IMR-90 (cell line): ENCODE measurements around the gene MT1X. TPM values are rescaled to one million over a fixed set of nuclear protein-coding genes. Genes with fewer than 3 reads are reported as not detected.

ENCODE experiments used
- ATAC-seq: fragments of 200-7000 bp; cut with Tn5 transposase; 2 replicates; pipeline ENCODE4 v1.9.1; 2020; ENCODE audit warnings: low read depth, mild to moderate bottlenecking, moderate library complexity
- BruUV-seq: library from RNA; stranded (reverse); fragments of 400-500 nt; replicated peaks from 2 replicates; lab custom pipeline; 2021; lab: Mats Ljungman, UMichigan
- CTCF ChIA-PET: fragments of 300-600 bp; formaldehyde crosslinking; extraction: SDS; loops from one replicate; lab custom pipeline; 2021; ENCODE audit warnings: antibody characterized with exemption; lab: Yijun Ruan, JAX
- POLR2A ChIA-PET: fragments of 300-600 bp; sonication (Branson Sonifier 250); formaldehyde crosslinking; loops from one replicate; lab custom pipeline; 2022; ENCODE audit warnings: antibody characterized with exemption; ENCODE audit not compliant: unreplicated experiment; lab: Charles Lee
- DNase-seq: peaks from one replicate; pipeline ENCODE4 v3.0.0; 2013
- H2AFZ ChIP-seq: replicated peaks from 2 replicates; pipeline ENCODE3; 2013; ENCODE audit warnings: low read length, mild to moderate bottlenecking; ENCODE audit not compliant: poor library complexity
- H2AK5ac ChIP-seq: 2 replicates; pipeline ENCODE4 v1.6.1; 2013; ENCODE audit warnings: low read depth, low read length, inconsistent platforms
- H2AK9ac ChIP-seq: replicated peaks from 2 replicates; pipeline ENCODE3; 2013; ENCODE audit warnings: mild to moderate bottlenecking, low read depth, low read length, moderate library complexity; ENCODE audit not compliant: poor library complexity
- H2BK120ac ChIP-seq: 2 replicates; pipeline ENCODE4 v1.6.1; 2013; ENCODE audit warnings: low read depth, low read length, inconsistent platforms
- H2BK15ac ChIP-seq: 3 replicates; pipeline ENCODE4 v1.6.1; 2013; ENCODE audit warnings: low read depth, low read length, inconsistent platforms
- H2BK20ac ChIP-seq: 2 replicates; pipeline ENCODE4 v1.6.1; 2013; ENCODE audit warnings: low read depth, mild to moderate bottlenecking, inconsistent platforms, low read length, moderate library complexity
- H2BK5ac ChIP-seq: 2 replicates; pipeline ENCODE4 v1.6.1; 2013; ENCODE audit warnings: mild to moderate bottlenecking, low read depth, low read length, inconsistent platforms; ENCODE audit not compliant: poor library complexity, severe bottlenecking
- H3K14ac ChIP-seq: replicated peaks from 2 replicates; pipeline ENCODE4 v1.6.1; 2013; ENCODE audit warnings: low read depth, low read length, inconsistent platforms
- H3K18ac ChIP-seq: 2 replicates; pipeline ENCODE4 v1.6.1; 2013; ENCODE audit warnings: low read depth, low read length, control low read depth
- H3K23ac ChIP-seq: 2 replicates; pipeline ENCODE4 v1.6.1; 2013; ENCODE audit warnings: low read depth, low read length, inconsistent platforms
- H3K27ac ChIP-seq: 2 replicates; pipeline ENCODE4 v1.5.1; 2013; ENCODE audit warnings: mild to moderate bottlenecking, control low read depth, low read length; ENCODE audit not compliant: insufficient read depth
- H3K27me3 ChIP-seq: 2 replicates; pipeline ENCODE4 v1.6.1; 2013; ENCODE audit warnings: low read length; ENCODE audit not compliant: control insufficient read depth, insufficient read depth
- H3K36me3 ChIP-seq: 2 replicates; pipeline ENCODE4 v1.6.1; 2013; ENCODE audit warnings: low read length, mixed read lengths; ENCODE audit not compliant: control insufficient read depth, insufficient read depth
- H3K4ac ChIP-seq: 2 replicates; pipeline ENCODE4 v1.6.1; 2013; ENCODE audit warnings: low read depth, low read length, inconsistent platforms
- H3K4me1 ChIP-seq: 2 replicates; pipeline ENCODE4 v1.6.1; 2013; ENCODE audit warnings: low read length, mixed read lengths; ENCODE audit not compliant: control insufficient read depth, insufficient read depth
- H3K4me2 ChIP-seq: 2 replicates; pipeline ENCODE4 v1.6.1; 2013; ENCODE audit warnings: low read depth, mild to moderate bottlenecking, control low read depth, low read length, moderate library complexity
- H3K4me3 ChIP-seq: 2 replicates; pipeline ENCODE4 v1.5.1; 2013; ENCODE audit warnings: low read depth, mild to moderate bottlenecking, control low read depth, low read length, moderate library complexity; ENCODE audit not compliant: insufficient read depth
- H3K56ac ChIP-seq: 2 replicates; pipeline ENCODE4 v1.6.1; 2013; ENCODE audit warnings: low read length, inconsistent platforms; ENCODE audit not compliant: insufficient read depth; ENCODE audit errors: extremely low read depth
- H3K79me1 ChIP-seq, 2 experiments: 2 replicates each; pipeline ENCODE4 v1.6.1; 2013; ENCODE audit warnings: low read length in 2 of 2, inconsistent platforms in 1 of 2, low read depth in 1 of 2
- H3K9ac ChIP-seq: 2 replicates; pipeline ENCODE4 v1.6.1; 2013; ENCODE audit warnings: low read depth, low read length, control low read depth
- H3K9me1 ChIP-seq: 2 replicates; pipeline ENCODE4 v1.6.1; 2013; ENCODE audit warnings: low read length, inconsistent platforms; ENCODE audit not compliant: insufficient read depth
- H3K9me3 ChIP-seq: 2 replicates; pipeline ENCODE4 v1.6.1; 2013; ENCODE audit warnings: low read length; ENCODE audit not compliant: control insufficient read depth, insufficient read depth
- H4K20me1 ChIP-seq: 2 replicates; pipeline ENCODE4 v1.6.1; 2013; ENCODE audit warnings: low read length, inconsistent platforms; ENCODE audit not compliant: insufficient read depth
- H4K5ac ChIP-seq: 2 replicates; pipeline ENCODE4 v1.6.1; 2013; ENCODE audit warnings: mild to moderate bottlenecking, low read depth, low read length, control low read depth
- H4K8ac ChIP-seq, 2 experiments: 2 replicates each; pipeline ENCODE4 v1.6.1; 2013; ENCODE audit warnings: low read depth in 2 of 2, low read length in 2 of 2, control low read depth in 1 of 2, inconsistent platforms in 1 of 2
- H4K91ac ChIP-seq: 2 replicates; pipeline ENCODE4 v1.6.1; 2013; ENCODE audit warnings: low read depth, low read length, inconsistent platforms; ENCODE audit not compliant: insufficient read depth
- BHLHE40 ChIP-seq: fragments of 150-350 bp; IDR thresholded peaks from 2 replicates; pipeline ENCODE4 v1.6.1; 2016; ENCODE audit warnings: mild to moderate bottlenecking, low read depth, low read length
- CEBPB ChIP-seq: IDR thresholded peaks from 2 replicates; pipeline ENCODE4 v1.6.1; 2012; ENCODE audit warnings: low read depth, low read length, improper control_type of control experiment
- CHD1 ChIP-seq: IDR thresholded peaks from 2 replicates; pipeline ENCODE4 v1.6.1; 2012; ENCODE audit warnings: low read depth, low read length, improper control_type of control experiment
- CTCF ChIP-seq: conservative IDR thresholded peaks from 2 replicates; pipeline ENCODE4 v1.5.1; 2012; ENCODE audit warnings: mild to moderate bottlenecking, low read depth, low read length, improper control_type of control experiment
- ELK1 ChIP-seq: fragments of 150-350 bp; IDR thresholded peaks from 2 replicates; pipeline ENCODE4 v1.6.1; 2016; ENCODE audit warnings: low read depth, mild to moderate bottlenecking, low read length, moderate library complexity, borderline replicate concordance
- FOS ChIP-seq: fragments of 150-350 bp; IDR thresholded peaks from 2 replicates; pipeline ENCODE4 v1.6.1; 2016; ENCODE audit warnings: low read depth, low read length
- MAFK ChIP-seq: IDR thresholded peaks from 2 replicates; pipeline ENCODE4 v1.6.1; 2012; ENCODE audit warnings: low read depth, low read length, improper control_type of control experiment
- MAZ ChIP-seq: IDR thresholded peaks from 2 replicates; pipeline ENCODE4 v1.6.1; 2012; ENCODE audit warnings: low read depth, mild to moderate bottlenecking, low read length, improper control_type of control experiment, moderate library complexity, borderline replicate concordance
- MXI1 ChIP-seq: IDR thresholded peaks from 2 replicates; pipeline ENCODE4 v1.6.1; 2012; ENCODE audit warnings: low read depth, mild to moderate bottlenecking, low read length, moderate library complexity, borderline replicate concordance
- NFE2L2 ChIP-seq: fragments of 150-350 bp; IDR thresholded peaks from 2 replicates; pipeline ENCODE4 v1.6.1; 2016; ENCODE audit warnings: low read depth, mild to moderate bottlenecking, low read length
- POLR2A ChIP-seq: IDR thresholded peaks from 2 replicates; pipeline ENCODE4 v1.6.1; 2012; ENCODE audit warnings: mild to moderate bottlenecking, low read depth, low read length
- RAD21 ChIP-seq: IDR thresholded peaks from 2 replicates; pipeline ENCODE4 v1.6.1; 2012; ENCODE audit warnings: low read length, improper control_type of control experiment
- RCOR1 ChIP-seq: IDR thresholded peaks from 2 replicates; pipeline ENCODE4 v1.6.1; 2012; ENCODE audit warnings: mild to moderate bottlenecking, low read length, improper control_type of control experiment; ENCODE audit not compliant: insufficient replicate concordance
- RFX5 ChIP-seq: IDR thresholded peaks from 2 replicates; pipeline ENCODE4 v1.8.0; 2012; ENCODE audit warnings: low read depth, mild to moderate bottlenecking, low read length, moderate library complexity
- SMC3 ChIP-seq: fragments of 150-350 bp; IDR thresholded peaks from 2 replicates; pipeline ENCODE4 v1.6.1; 2016; ENCODE audit warnings: low read depth, mild to moderate bottlenecking, antibody characterized with exemption, low read length, moderate library complexity
- USF2 ChIP-seq: fragments of 150-350 bp; IDR thresholded peaks from 2 replicates; pipeline ENCODE4 v1.6.1; 2017; ENCODE audit warnings: mild to moderate bottlenecking, antibody characterized with exemption, low read length, low read depth
- WGBS, 2 experiments: methylation state at CpG; one replicate each; pipeline versions ENCODE4 v1.1.5 to v1.1.7; 2013; ENCODE audit warnings: missing lambda C conversion rate in 2 of 2; ENCODE audit not compliant: insufficient read length in 1 of 2; ENCODE audit errors: extremely low coverage in 2 of 2; 5-methylcytosine and 5-hydroxymethylcytosine counted together
- dilution Hi-C: fragments of 300-500 bp; cut with HindIII; formaldehyde crosslinking; loops from one replicate; pipeline ENCODE4 v1.14.3; 2018; ENCODE audit warnings: low sequenced_read_pairs; ENCODE audit not compliant: unreplicated experiment
- in situ Hi-C: fragments of 300-500 bp; cut with MboI; formaldehyde crosslinking; loops from 3 replicates; pipeline ENCODE4 v1.14.3; 2019; ENCODE audit warnings: low sequenced_read_pairs, inconsistent platforms, mixed read lengths
- intact Hi-C: fragments of 100-400 bp; cut with micrococcal nuclease; formaldehyde crosslinking; loops from 2 replicates; pipeline ENCODE4 v1.10.0; 2022
- polyA plus RNA-seq, 3 experiments: library from polyadenylated mRNA; depleted of rRNA; stranded (reverse); fragments of >200 nt; gene quantifications; 2 replicates each; pipeline ENCODE4 v1.2.3, GENCODE V29; 2012; ENCODE audit warnings: low replicate concordance in 1 of 3
- total RNA-seq: library from RNA; depleted of rRNA; stranded (reverse); fragments of >200 nt; gene quantifications from 2 replicates; pipeline ENCODE4 v1.2.3, GENCODE V29; 2012

Gene MT1X
- total and polyA plus RNA-seq, 2 of the 4 experiments (the other 2 are of a cell fraction), result 5.6 to 170 TPM

GRCh38 chr16:56726926-56727325 is 44.7 kb downstream of the MT1X start:
- Histone ChIP-seq H4K20me1 (no peaks in the 10 kb centered on the region; the same call in 1 of the 2 replicates), H3K4me3 (no peak overlapping the region), H2AFZ (no peak overlapping the region), H3K4me2 (no peak overlapping the region), H3K4ac (no peak overlapping the region), H3K23ac (no peak overlapping the region), H3K56ac (no peak overlapping the region), H3K18ac (no peak overlapping the region), H3K9me3 (0 out of 2 replicates have a peak, but pooled peaks cover 2% of the 10 kb centered on the region), H3K4me1 (0 out of 2 replicates have a peak, but pooled peaks cover 1% of the 10 kb centered on the region), H2BK120ac (no peak overlapping the region), H3K79me1 (peaks cover 9 to 31% of the 10 kb centered on the region in 2 experiments), H4K8ac (no peak overlapping the region), H2AK5ac (no peak overlapping the region), H2BK5ac (no peak overlapping the region), H3K27ac (no peak overlapping the region), H2BK15ac (no peak overlapping the region), H3K36me3 (no peaks in the 10 kb centered on the region), H3K27me3 (peaks cover 3% of the 10 kb centered on the region), H2BK20ac (no peak overlapping the region), H4K91ac (no peak overlapping the region), H3K9me1 (no peaks in the 10 kb centered on the region), H3K9ac (no peak overlapping the region), H4K5ac (no peak overlapping the region), H3K14ac (no peak overlapping the region), H2AK9ac (no peak overlapping the region)
- TF ChIP-seq RAD21 (no peak), POLR2A (no peak), RCOR1 (no peak), MAZ (no peak), NFE2L2 (no peak), ELK1 (no peak), BHLHE40 (no peak), MAFK (no peak), MXI1 (no peak), CEBPB (no peak), CHD1 (no peak), RFX5 (no peak), SMC3 (no peak), FOS (no peak), CTCF (no peak), USF2 (no peak)
- ChIA-PET POLR2A (no interaction called here), CTCF (no interaction called here)
- dilution Hi-C loops, result no loop called here
- ATAC-seq, result no peak
- intact Hi-C loops, result no loop called here
- in situ Hi-C loops, result no loop called here
- WGBS, 2 experiments, result no CpG with 5 or more reads among the region's 6 CpGs
- DNase-seq, result no peak
- no TSS peak for BruUV-seq
